OCI-LY7 (cell line): ENCODE measurements around the gene TBX5. TPM values are rescaled to one million over a fixed set of nuclear protein-coding genes. Genes with fewer than 3 reads are reported as not detected.

ENCODE experiments used
- BruUV-seq: library from RNA; stranded (reverse); fragments of 400-500 nt; replicated peaks from 2 replicates; lab custom pipeline; 2021; lab: Mats Ljungman, UMichigan
- CTCF ChIA-PET: fragments of 300-600 bp; sonication (Branson Sonifier 250); formaldehyde crosslinking; loops from one replicate; lab custom pipeline; 2022; ENCODE audit warnings: antibody characterized with exemption; ENCODE audit not compliant: unreplicated experiment; lab: Charles Lee
- POLR2A ChIA-PET: fragments of 300-600 bp; sonication (Branson Sonifier 250); formaldehyde crosslinking; loops from one replicate; lab custom pipeline; 2022; ENCODE audit warnings: antibody characterized with exemption; lab: Charles Lee
- DNase-seq: peaks from one replicate; pipeline ENCODE4 v3.0.0-alpha.2; 2015; ENCODE audit warnings: low spot score
- H2AFZ ChIP-seq: fragments of 200-600 bp; sonication (generic), shearing (Covaris generic); 2 replicates; pipeline ENCODE4 v1.6.1; 2014; ENCODE audit warnings: mild to moderate bottlenecking, antibody characterized with exemption, low read length, moderate library complexity
- H3K27ac ChIP-seq: fragments of 200-600 bp; sonication (generic); 2 replicates; pipeline ENCODE4 v1.5.1; 2014; ENCODE audit warnings: mixed run types, low read depth, mild to moderate bottlenecking, moderate library complexity, low read length, inconsistent platforms; ENCODE audit not compliant: poor library complexity, severe bottlenecking
- H3K36me3 ChIP-seq: fragments of 200-600 bp; sonication (generic); 2 replicates; pipeline ENCODE4 v1.6.1; 2014; ENCODE audit warnings: mild to moderate bottlenecking, antibody characterized with exemption, low read length, moderate library complexity, mixed read lengths; ENCODE audit not compliant: insufficient read depth
- H3K4me1 ChIP-seq: fragments of 200-600 bp; sonication (generic); 2 replicates; pipeline ENCODE4 v1.5.1; 2014; ENCODE audit warnings: mild to moderate bottlenecking, low read length; ENCODE audit not compliant: insufficient read depth, poor library complexity, severe bottlenecking
- H3K4me2 ChIP-seq: fragments of 200-600 bp; sonication (generic); 2 replicates; pipeline ENCODE4 v1.6.1; 2014; ENCODE audit warnings: mild to moderate bottlenecking, low read length
- H3K4me3 ChIP-seq: fragments of 200-600 bp; sonication (generic); 2 replicates; pipeline ENCODE4 v1.5.1; 2014; ENCODE audit warnings: mild to moderate bottlenecking, low read depth, low read length; ENCODE audit not compliant: poor library complexity, severe bottlenecking
- H3K79me2 ChIP-seq: fragments of 200-600 bp; sonication (generic); 2 replicates; pipeline ENCODE4 v1.6.1; 2016; ENCODE audit warnings: low read depth, mild to moderate bottlenecking, low read length, moderate library complexity, mixed read lengths; ENCODE audit not compliant: insufficient read depth
- H3K9me2 ChIP-seq: fragments of 200-600 bp; sonication (generic); 2 replicates; pipeline ENCODE4 v1.6.1; 2016; ENCODE audit warnings: mild to moderate bottlenecking, low read length, mixed read lengths; ENCODE audit not compliant: insufficient read depth
- H3K9me3 ChIP-seq: fragments of 200-600 bp; sonication (generic); 2 replicates; pipeline ENCODE4 v1.6.1; 2014; ENCODE audit warnings: mild to moderate bottlenecking, mixed run types, low read length, mixed read lengths
- H4K20me1 ChIP-seq: fragments of 200-600 bp; sonication (generic); 2 replicates; pipeline ENCODE4 v1.6.1; 2014; ENCODE audit warnings: mild to moderate bottlenecking, antibody characterized with exemption, low read length, moderate library complexity, mixed read lengths; ENCODE audit not compliant: insufficient read depth
- CTCF ChIP-seq: fragments of 200-600 bp; sonication (generic); conservative IDR thresholded peaks from 2 replicates; pipeline ENCODE4 v1.5.1; 2014; ENCODE audit warnings: mild to moderate bottlenecking, antibody characterized with exemption, low read length, moderate library complexity, mixed read lengths
- EZH2phosphoT487 ChIP-seq: fragments of 200-600 bp; sonication (generic); IDR thresholded peaks from 2 replicates; pipeline ENCODE4 v1.6.1; 2018; ENCODE audit warnings: low read depth, borderline replicate concordance, mild to moderate bottlenecking, mixed run types, antibody characterized with exemption, low read length, moderate library complexity, mixed read lengths
- intact Hi-C: fragments of 100-400 bp; cut with micrococcal nuclease; formaldehyde crosslinking; loops from one replicate; pipeline ENCODE4 v1.10.0; 2022; ENCODE audit not compliant: unreplicated experiment
- total RNA-seq, 2 experiments: library from RNA; depleted of rRNA in 1 of 2; stranded (reverse); fragments of >200 nt in 1 of 2; shearing (Covaris generic) in 1 of 2; gene quantifications; 2 replicates each; pipeline ENCODE4 v1.2.3, GENCODE V29; 2014 to 2022

TBX5 gene
- total RNA-seq, 2 experiments from 2014 or later, result not detected

- Histone ChIP-seq H4K20me1 (no peaks in the 10 kb centered on the region), H3K27ac (no peak overlapping the region), H2AFZ (no peak overlapping the region), H3K4me1 (no peaks in the 10 kb centered on the region), H3K79me2 (no peaks in the 10 kb centered on the region), H3K4me2 (no peak overlapping the region), H3K9me3 (no peaks in the 10 kb centered on the region), H3K36me3 (no peaks in the 10 kb centered on the region), H3K4me3 (no peak overlapping the region), H3K9me2 (no peaks in the 10 kb centered on the region)
- no peak for TF ChIP-seq EZH2phosphoT487
- TF ChIP-seq CTCF, result no peak
- ChIA-PET POLR2A (no interaction called here), CTCF (no interaction called here)
- intact Hi-C loops, result no loop called here
- no TSS peak for BruUV-seq
- DNase-seq, result no peak
Observed at GRCh38 chr12:114328292-114328691, 77.7 kb downstream of the TBX5 start.

DNA sequence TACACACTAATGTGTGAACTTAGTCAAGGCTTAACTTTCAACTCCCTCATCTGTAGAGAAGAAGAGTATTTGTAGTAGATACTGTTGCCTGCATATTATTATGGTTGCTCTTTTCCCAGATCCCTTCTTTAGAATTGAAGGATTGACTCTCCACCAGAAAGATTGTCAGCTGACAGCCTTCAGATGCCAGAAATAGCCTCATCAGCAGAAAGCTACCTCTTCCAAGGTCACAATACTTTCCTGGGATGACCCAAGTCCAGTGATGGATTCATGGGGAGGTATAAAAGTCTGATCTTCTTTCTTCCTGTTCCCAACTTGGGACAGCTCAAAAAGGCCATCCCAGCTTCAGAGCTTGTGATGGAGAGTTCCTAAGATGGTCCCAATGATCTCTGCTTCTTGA, 78.2 kb downstream of the TBX5 start:
- Histone ChIP-seq H3K9me3 (no peaks in the 10 kb centered on the region), H3K27ac (no peak overlapping the region), H3K36me3 (no peaks in the 10 kb centered on the region), H3K4me2 (no peak overlapping the region), H3K9me2 (no peaks in the 10 kb centered on the region), H4K20me1 (no peaks in the 10 kb centered on the region), H3K4me3 (no peak overlapping the region), H3K4me1 (no peaks in the 10 kb centered on the region), H2AFZ (no peak overlapping the region), H3K79me2 (no peaks in the 10 kb centered on the region)
- ChIA-PET CTCF (no interaction called here), POLR2A (no interaction called here)
- DNase-seq, result no peak
- TF ChIP-seq EZH2phosphoT487, result no peak
- TF ChIP-seq CTCF, result no peak
- no TSS peak for BruUV-seq
- intact Hi-C loops, result no loop called here

DNA sequence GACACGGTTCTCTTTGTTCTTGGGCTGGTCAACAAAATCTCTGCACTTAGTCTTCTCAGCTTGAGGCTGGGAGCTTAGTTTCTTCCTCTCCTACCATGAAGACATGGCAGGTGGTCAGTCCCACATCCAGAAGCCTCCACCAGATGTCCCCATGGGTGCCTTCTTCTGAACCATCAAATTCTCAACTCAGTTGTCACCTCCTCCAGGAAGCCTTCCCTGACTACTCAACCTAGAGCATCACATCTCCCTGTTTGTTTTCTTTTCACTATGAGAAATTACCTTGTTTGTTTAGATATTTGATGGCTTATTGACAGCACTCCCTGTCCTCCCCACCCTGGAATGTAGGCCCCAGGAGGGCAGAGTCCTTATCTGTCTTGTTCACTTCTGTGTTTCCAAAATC, 84.4 kb downstream of the TBX5 start:
- H3K9me3 ChIP-seq, result no peaks in the 10 kb centered on the region
- H3K27ac ChIP-seq, result no peak overlapping the region
- BruUV-seq, result no TSS peak
- CTCF ChIA-PET, result no interaction called here
- no peak overlapping the region for H3K4me3 ChIP-seq
- intact Hi-C loops, result no loop called here
- no peaks in the 10 kb centered on the region for H4K20me1 ChIP-seq
- no peaks in the 10 kb centered on the region for H3K9me2 ChIP-seq
- no peak for DNase-seq
- H3K4me2 ChIP-seq, result no peak overlapping the region
- H2AFZ ChIP-seq, result no peak overlapping the region
- no peaks in the 10 kb centered on the region for H3K4me1 ChIP-seq
- POLR2A ChIA-PET, result no interaction called here
- no peaks in the 10 kb centered on the region for H3K79me2 ChIP-seq
- H3K36me3 ChIP-seq, result no peaks in the 10 kb centered on the region
- TF ChIP-seq CTCF (no peak), EZH2phosphoT487 (no peak)
